ENCODE data around the gene TARM1.

GRCh38 chr19:54129617-54129996 lies 48.4 kb upstream of the TARM1 start:
- TF ChIP-seq, protein P1, sequence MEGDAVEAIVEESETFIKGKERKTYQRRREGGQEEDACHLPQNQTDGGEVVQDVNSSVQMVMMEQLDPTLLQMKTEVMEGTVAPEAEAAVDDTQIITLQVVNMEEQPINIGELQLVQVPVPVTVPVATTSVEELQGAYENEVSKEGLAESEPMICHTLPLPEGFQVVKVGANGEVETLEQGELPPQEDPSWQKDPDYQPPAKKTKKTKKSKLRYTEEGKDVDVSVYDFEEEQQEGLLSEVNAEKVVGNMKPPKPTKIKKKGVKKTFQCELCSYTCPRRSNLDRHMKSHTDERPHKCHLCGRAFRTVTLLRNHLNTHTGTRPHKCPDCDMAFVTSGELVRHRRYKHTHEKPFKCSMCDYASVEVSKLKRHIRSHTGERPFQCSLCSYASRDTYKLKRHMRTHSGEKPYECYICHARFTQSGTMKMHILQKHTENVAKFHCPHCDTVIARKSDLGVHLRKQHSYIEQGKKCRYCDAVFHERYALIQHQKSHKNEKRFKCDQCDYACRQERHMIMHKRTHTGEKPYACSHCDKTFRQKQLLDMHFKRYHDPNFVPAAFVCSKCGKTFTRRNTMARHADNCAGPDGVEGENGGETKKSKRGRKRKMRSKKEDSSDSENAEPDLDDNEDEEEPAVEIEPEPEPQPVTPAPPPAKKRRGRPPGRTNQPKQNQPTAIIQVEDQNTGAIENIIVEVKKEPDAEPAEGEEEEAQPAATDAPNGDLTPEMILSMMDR (conservative IDR thresholded peaks at IDR 0.05): no peak
- no peak for TF ChIP-seq ZFX (IDR thresholded peaks at IDR 0.05)

All from C4-2B (cell line).